CD4-positive, alpha-beta T cell treated with Interleukin-15 for 1 hour (primary cell): ENCODE measurements around the gene LNX1.

Experiments
- DNase-seq: peaks from one replicate; pipeline ENCODE4 v3.0.0-alpha.2; 2020

The LNX1 gene

GRCh38 chr4:53532521-53532920, 58.8 kb downstream of the LNX1 start:
- DNase-seq: no peak

- DNase-seq: no peak
These were observed 59.6 kb downstream of the LNX1 start for GRCh38 chr4:53531585-53532224.

- DNase-seq: no peak
These were observed 62.3 kb downstream of the LNX1 start for GRCh38 chr4:53529025-53529424.

- no peak for DNase-seq
These were observed 63.4 kb downstream of the LNX1 start for GRCh38 chr4:53527930-53528329.

- no peak for DNase-seq
These were observed 64.0 kb downstream of the LNX1 start for GRCh38 chr4:53527326-53527725.

- no peak for DNase-seq
These were observed 69.0 kb downstream of the LNX1 start for GRCh38 chr4:53522334-53522733.

GRCh38 chr4:53520116-53520515, 71.2 kb downstream of the LNX1 start:
- DNase-seq: no peak

GRCh38 chr4:53518807-53519206, 72.5 kb downstream of the LNX1 start:
- DNase-seq: no peak

GRCh38 chr4:53515076-53515475, 76.2 kb downstream of the LNX1 start:
- DNase-seq: no peak

GRCh38 chr4:53514509-53514908, 76.8 kb downstream of the LNX1 start:
- DNase-seq: no peak

GRCh38 chr4:53512608-53513007, 78.7 kb downstream of the LNX1 start:
- no peak for DNase-seq

- DNase-seq: no peak
These were observed 80.3 kb downstream of the LNX1 start for GRCh38 chr4:53511014-53511413.

- no peak for DNase-seq
These were observed 81.0 kb downstream of the LNX1 start for GRCh38 chr4:53510321-53510720.

GRCh38 chr4:53508446-53508845, 82.8 kb downstream of the LNX1 start:
- DNase-seq: no peak

GRCh38 chr4:53507671-53508286, 83.5 kb downstream of the LNX1 start:
- no peak for DNase-seq

GRCh38 chr4:53507058-53507457, 84.2 kb downstream of the LNX1 start:
- no peak for DNase-seq

- no peak for DNase-seq
These were observed 85.3 kb downstream of the LNX1 start for GRCh38 chr4:53505947-53506346.

GRCh38 chr4:53502094-53502493, 89.2 kb downstream of the LNX1 start:
- no peak for DNase-seq

GRCh38 chr4:53501561-53501960, 89.7 kb downstream of the LNX1 start:
- DNase-seq: no peak

- DNase-seq: no peak
These were observed 90.7 kb downstream of the LNX1 start for GRCh38 chr4:53500546-53500945.

GRCh38 chr4:53499791-53500190, 91.5 kb downstream of the LNX1 start:
- DNase-seq: no peak

- DNase-seq: no peak
These were observed 92.6 kb downstream of the LNX1 start for GRCh38 chr4:53498706-53499105.

GRCh38 chr4:53497487-53498244, 93.6 kb downstream of the LNX1 start:
- DNase-seq: no peak

GRCh38 chr4:53494851-53495250, 96.4 kb downstream of the LNX1 start:
- no peak for DNase-seq
